ENCODE measurements around the gene TSEN2.

DNA sequence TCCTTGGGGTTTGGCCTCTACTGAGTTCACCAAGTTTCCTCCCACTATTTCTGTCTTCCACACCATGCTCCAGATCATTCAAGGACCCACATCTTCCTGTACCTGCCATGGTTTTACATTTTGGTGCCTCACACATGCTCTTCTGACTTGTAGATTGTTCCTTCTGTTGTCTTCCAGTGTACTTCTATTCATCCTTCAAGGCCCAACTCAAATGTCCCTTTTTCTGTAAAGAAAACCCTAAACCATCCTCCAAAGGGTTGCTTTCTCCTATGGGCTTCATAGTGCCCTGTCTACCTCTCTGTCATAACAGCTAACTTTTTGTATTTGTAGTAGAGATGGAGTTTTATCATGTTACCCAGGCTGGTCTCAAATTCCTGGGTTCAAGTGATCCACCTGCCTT, 20.1 kb upstream of the TSEN2 start:
- TF ChIP-seq POLR2A (IDR thresholded peaks at IDR 0.05) (no peak), EP300 (IDR thresholded peaks at IDR 0.05) (no peak)
- TF ChIP-seq, protein P1, sequence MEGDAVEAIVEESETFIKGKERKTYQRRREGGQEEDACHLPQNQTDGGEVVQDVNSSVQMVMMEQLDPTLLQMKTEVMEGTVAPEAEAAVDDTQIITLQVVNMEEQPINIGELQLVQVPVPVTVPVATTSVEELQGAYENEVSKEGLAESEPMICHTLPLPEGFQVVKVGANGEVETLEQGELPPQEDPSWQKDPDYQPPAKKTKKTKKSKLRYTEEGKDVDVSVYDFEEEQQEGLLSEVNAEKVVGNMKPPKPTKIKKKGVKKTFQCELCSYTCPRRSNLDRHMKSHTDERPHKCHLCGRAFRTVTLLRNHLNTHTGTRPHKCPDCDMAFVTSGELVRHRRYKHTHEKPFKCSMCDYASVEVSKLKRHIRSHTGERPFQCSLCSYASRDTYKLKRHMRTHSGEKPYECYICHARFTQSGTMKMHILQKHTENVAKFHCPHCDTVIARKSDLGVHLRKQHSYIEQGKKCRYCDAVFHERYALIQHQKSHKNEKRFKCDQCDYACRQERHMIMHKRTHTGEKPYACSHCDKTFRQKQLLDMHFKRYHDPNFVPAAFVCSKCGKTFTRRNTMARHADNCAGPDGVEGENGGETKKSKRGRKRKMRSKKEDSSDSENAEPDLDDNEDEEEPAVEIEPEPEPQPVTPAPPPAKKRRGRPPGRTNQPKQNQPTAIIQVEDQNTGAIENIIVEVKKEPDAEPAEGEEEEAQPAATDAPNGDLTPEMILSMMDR (IDR thresholded peaks at IDR 0.05), result no peak

Data from tibial nerve (tissue), 4 donors.